K562 (cell line): ENCODE results near the gene UPF2. TPM values are rescaled to one million over a fixed set of nuclear protein-coding genes. Genes with fewer than 3 reads are reported as not detected.

Experiments used
- ATAC-seq: fragments of 200-7000 bp; cut with Tn5 transposase; 3 replicates; pipeline ENCODE4 v1.9.1; 2020; ENCODE audit warnings: moderate library complexity
- BruUV-seq: library from RNA; stranded (reverse); fragments of 400-500 nt; replicated peaks from 2 replicates; lab custom pipeline; 2021; lab: Mats Ljungman, UMichigan
- CTCF ChIA-PET: fragments of 300-600 bp; formaldehyde crosslinking; extraction: SDS; loops from one replicate; lab custom pipeline; 2021; ENCODE audit warnings: low intra/inter-chr PET ratio; lab: Yijun Ruan, JAX
- POLR2A ChIA-PET: fragments of 300-600, 350-650 bp; sonication (Branson Sonifier 250); formaldehyde crosslinking; extraction: SDS; loops from one replicate; lab custom pipeline; 2021; ENCODE audit warnings: antibody characterized with exemption, inconsistent platforms; lab: Yijun Ruan, JAX
- DNase-seq, 4 experiments: peaks; one replicate each; pipeline versions ENCODE4 v3.0.0 to v3.0.0-alpha.2; 2011 to 2018; ENCODE audit warnings: low spot score in 3 of 4, mixed read lengths in 3 of 4; ENCODE audit errors: extremely low read depth in 1 of 4
- FAIRE-seq: peaks from 2 replicates; lab custom pipeline; 2011; peaks lifted over from hg19 to GRCh38; lab: Jason Lieb, UNC
- H2AFZ ChIP-seq: 2 replicates; pipeline ENCODE4 v1.6.0; 2011; ENCODE audit warnings: low read depth, low read length, control low read depth, inconsistent platforms
- H3K27ac ChIP-seq: fragments of 200-600 bp; 3 replicates; pipeline ENCODE4 v1.8.0; 2011; ENCODE audit warnings: low read depth, mild to moderate bottlenecking, control low read depth, inconsistent platforms, low read length, moderate library complexity, mixed read lengths; ENCODE audit errors: extremely low read depth
- H3K27me3 ChIP-seq, 2 experiments: fragments of 300-600 bp in 1 of 2; 2 replicates in 1 of 2; 3 replicates in 1 of 2; pipeline versions ENCODE4 v1.6.0 to v1.8.0; 2011; ENCODE audit warnings: inconsistent platforms in 2 of 2, low read length in 2 of 2, mild to moderate bottlenecking in 1 of 2, mixed read lengths in 1 of 2, moderate library complexity in 1 of 2; ENCODE audit not compliant: control insufficient read depth in 2 of 2, insufficient read depth in 2 of 2
- H3K36me3 ChIP-seq: fragments of 300-600 bp; 3 replicates; pipeline ENCODE4 v1.8.0; 2011; ENCODE audit warnings: mild to moderate bottlenecking, low read length, inconsistent platforms; ENCODE audit not compliant: control insufficient read depth, insufficient read depth
- H3K4me1 ChIP-seq, 2 experiments: fragments of 200-600 bp in 1 of 2; replicated peaks in 1 of 2; 2 replicates in 1 of 2; 3 replicates in 1 of 2; pipeline versions ENCODE4 v1.5.1 to v1.8.0; 2011; ENCODE audit warnings: inconsistent platforms in 2 of 2, low read length in 2 of 2, mild to moderate bottlenecking in 1 of 2, mixed read lengths in 1 of 2, moderate library complexity in 1 of 2; ENCODE audit not compliant: control insufficient read depth in 2 of 2, insufficient read depth in 2 of 2
- H3K4me2 ChIP-seq: 2 replicates; pipeline ENCODE4 v1.6.1; 2011; ENCODE audit warnings: low read length, control low read depth, inconsistent platforms, mixed read lengths; ENCODE audit not compliant: insufficient read depth
- H3K4me3 ChIP-seq: fragments of 200-600 bp; sonication (generic), shearing (Covaris generic); 2 replicates; pipeline ENCODE4 v1.5.1; 2016; ENCODE audit warnings: control low read depth, inconsistent platforms
- H3K79me2 ChIP-seq: fragments of 200-600 bp; 3 replicates; pipeline ENCODE4 v1.8.0; 2011; ENCODE audit warnings: low read length, inconsistent platforms; ENCODE audit not compliant: control insufficient read depth, insufficient read depth
- H3K9ac ChIP-seq, 2 experiments: 2 replicates each; pipeline versions ENCODE4 v1.6.0 to v1.6.1; 2011; ENCODE audit warnings: low read depth in 2 of 2, low read length in 2 of 2, control low read depth in 1 of 2, inconsistent platforms in 1 of 2, mild to moderate bottlenecking in 1 of 2, mixed read lengths in 1 of 2; ENCODE audit not compliant: insufficient read depth in 1 of 2
- H3K9me1 ChIP-seq: one replicate; pipeline ENCODE4 v1.6.0; 2011; ENCODE audit warnings: inconsistent platforms, mild to moderate bottlenecking, low read length, moderate library complexity; ENCODE audit not compliant: control insufficient read depth, insufficient read depth
- H3K9me3 ChIP-seq: replicated peaks from 2 replicates; pipeline ENCODE4 v1.5.1; 2011; ENCODE audit warnings: low read depth, low read length, inconsistent platforms; ENCODE audit not compliant: control insufficient read depth, insufficient read depth
- H4K20me1 ChIP-seq: replicated peaks from 2 replicates; pipeline ENCODE4 v1.6.1; 2011; ENCODE audit warnings: low read length, inconsistent platforms, mixed read lengths; ENCODE audit not compliant: control insufficient read depth, insufficient read depth
- BMI1 ChIP-seq: fragments of 150-350 bp; IDR thresholded peaks from 2 replicates; pipeline ENCODE4 v1.6.1; 2014; ENCODE audit warnings: low read length
- CTCFL ChIP-seq: IDR thresholded peaks from 2 replicates; pipeline ENCODE4 v1.6.1; 2011; ENCODE audit warnings: borderline replicate concordance, low read depth, mild to moderate bottlenecking, moderate library complexity, low read length; ENCODE audit not compliant: insufficient read depth, poor library complexity, severe bottlenecking
- GABPA ChIP-seq: fragments of 200-800 bp; sonication (Bioruptor generic); conservative IDR thresholded peaks from 2 replicates; pipeline ENCODE4 v1.6.1; 2016; ENCODE audit warnings: low read depth, missing genetic modification characterization, missing compliant biosample characterization
- HMBOX1 ChIP-seq: sonication (generic); IDR thresholded peaks from 2 replicates; pipeline ENCODE4 v1.6.1; 2016
- MEIS2 ChIP-seq: fragments of 450-650 bp; IDR thresholded peaks from 2 replicates; pipeline ENCODE4 v1.6.1; 2014; ENCODE audit warnings: mild to moderate bottlenecking; ENCODE audit not compliant: partially characterized antibody
- MTA2 ChIP-seq: fragments of 450-650 bp; IDR thresholded peaks from 2 replicates; pipeline ENCODE4 v1.6.1; 2016; ENCODE audit warnings: low read depth
- NCOA2 ChIP-seq, 2 experiments: fragments of 450-650 bp; IDR thresholded peaks; 2 replicates each; pipeline ENCODE4 v1.6.1; 2018; ENCODE audit warnings: mild to moderate bottlenecking in 2 of 2, moderate library complexity in 1 of 2; ENCODE audit not compliant: partially characterized antibody in 2 of 2
- PBX2 ChIP-seq, 2 experiments: IDR thresholded peaks in 1 of 2; conservative IDR thresholded peaks in 1 of 2; 2 replicates each; pipeline ENCODE4 v1.6.1; 2016; ENCODE audit warnings: low read depth in 2 of 2, mild to moderate bottlenecking in 1 of 2, missing compliant biosample characterization in 1 of 2, missing genetic modification characterization in 1 of 2, moderate library complexity in 1 of 2
- SUPT5H ChIP-seq: fragments of 450-650 bp; IDR thresholded peaks from 2 replicates; pipeline ENCODE4 v1.6.1; 2016
- TEAD1 ChIP-seq, 2 experiments: fragments of 450-650 bp in 1 of 2; sonication (generic) in 1 of 2; formaldehyde crosslinking; IDR thresholded peaks; 2 replicates each; pipeline versions ENCODE4 v1.4.0 to v1.8.0; 2020 to 2022; ENCODE audit warnings: mild to moderate bottlenecking in 2 of 2, missing genetic modification reagents in 1 of 2
- ZNF12 ChIP-seq: sonication (generic); formaldehyde crosslinking; IDR thresholded peaks from 2 replicates; pipeline ENCODE4 v1.4.0; 2020; ENCODE audit warnings: mild to moderate bottlenecking, missing genetic modification reagents
- ZNF512 ChIP-seq: IDR thresholded peaks from 2 replicates; pipeline ENCODE4 v1.6.1; 2016; ENCODE audit warnings: missing genetic modification characterization, missing compliant biosample characterization
- ZNF76 ChIP-seq: fragments of 250-450 bp; sonication (Bioruptor Pico); IDR thresholded peaks from 2 replicates; pipeline ENCODE4 v1.4.0; 2020; ENCODE audit warnings: mild to moderate bottlenecking, moderate library complexity, borderline replicate concordance
- WGBS: fragments of 100-300 bp; shearing (Covaris generic); methylation state at CpG from one replicate; pipeline ENCODE4 v1.1.6; 2016; ENCODE audit warnings: low coverage, mixed read lengths; ENCODE audit not compliant: insufficient coverage; ENCODE audit errors: missing lambda C conversion rate; 5-methylcytosine and 5-hydroxymethylcytosine counted together
- in situ Hi-C: fragments of 300-500 bp; cut with MboI; formaldehyde crosslinking; loops from 4 replicates; pipeline ENCODE4 v1.15.0; 2018; ENCODE audit warnings: inconsistent platforms, mixed read lengths
- intact Hi-C: fragments of 100-400 bp; cut with micrococcal nuclease; formaldehyde crosslinking; loops from 2 replicates; pipeline ENCODE4 v1.14.2; 2022
- polyA plus RNA-seq, 8 experiments: library from polyadenylated mRNA; depleted of rRNA in 4 of 8; stranded (reverse) in 5 of 8; unstranded in 3 of 8; fragments of >200 nt; fragmentation: Nextera tagmentation in 2 of 8; fragmentation: Illumina TruSeq in 1 of 8; extraction: Ambion mirVana in 2 of 8; extraction: Trizol in 1 of 8; gene quantifications; 2 replicates each; pipeline versions ENCODE4 v1.2.1 to v1.2.3, GENCODE V29; 2011 to 2014; ENCODE audit warnings: inconsistent platforms in 1 of 8, missing spikeins in 1 of 8
- total RNA-seq, 7 experiments: library from RNA; depleted of rRNA in 6 of 7; stranded (reverse); fragments of >200 nt in 6 of 7; fragmentation: Illumina TruSeq in 2 of 7; extraction: Trizol in 2 of 7; gene quantifications; 2 replicates each; pipeline versions ENCODE4 v1.2.1 to v1.2.3, GENCODE V29; 2011 to 2021; ENCODE audit warnings: low replicate concordance in 1 of 7

The UPF2 gene
- total and polyA plus RNA-seq, 9 of the 15 experiments (the other 6 are each of a cell fraction or from before 2014, with no cell fraction given): 13.9 to 37.7 (median 23.7) TPM

GRCh38 chr10:11882646-11883375 lies 159.8 kb downstream of the UPF2 start:
- FAIRE-seq (no peak), ATAC-seq (no peak; the same call in 2 of the 3 replicates), DNase-seq (no peak)
- in situ Hi-C loops (no loop called here), intact Hi-C loops (no loop called here)
- Histone ChIP-seq H3K36me3 (peaks cover 41% of the 10 kb centered on the region; the same call in 2 of the 3 replicates), H3K79me2 (peaks cover 92% of the 10 kb centered on the region), H4K20me1 (peaks cover 11% of the 10 kb centered on the region), H3K27me3 (no peaks in the 10 kb centered on the region), H3K9me3 (no peaks in the 10 kb centered on the region), H3K4me2 (no peak overlapping the region), H3K4me1 (peaks cover 8 to 55% of the 10 kb centered on the region in 2 experiments; a peak in 4 of 5 replicates), H3K27ac (no peak overlapping the region; the same call in 2 of the 3 replicates), H3K9ac (peak overlapping the region in 1 of 2 experiments; percentile 49; a peak in 1 of 4 replicates), H3K4me3 (no peak overlapping the region), H3K9me1 (peaks cover 2% of the 10 kb centered on the region), H2AFZ (no peak overlapping the region)
- no TSS peak for BruUV-seq
- WGBS: 61% methylated on average over 14 of the region's 14 CpGs
- CTCF ChIA-PET: no interaction called here
- POLR2A ChIA-PET: interaction anchor here (0.6 to 2.0 kb wide), 6 partner anchors 9 to 26 kb away, joined by 3 to 9 read pairs (median 4); no protein-coding TSS in a partner anchor
- TF ChIP-seq TEAD1 (CRISPR knock-in tag; IDR thresholded peaks at IDR 0.05): no peak
- TF ChIP-seq HMBOX1: 0 out of 2 replicates have a peak, but pooled peaks have one; percentile 4
- TF ChIP-seq ZNF512 (tag): no peak
- no peak for TF ChIP-seq PBX2 (CRISPR knock-in tag; IDR thresholded peaks at IDR 0.05; ENCODE audit: low read depth)
- TF ChIP-seq PBX2 (tag; conservative IDR thresholded peaks at IDR 0.05; ENCODE audit: low read depth): no peak
- peak; percentile 98 for TF ChIP-seq ZNF12
- no peak for TF ChIP-seq ZNF76 (CRISPR knock-in tag)
- TF ChIP-seq MTA2: no peak
- peak; percentile 39; the same call in 1 of the 2 replicates for TF ChIP-seq GABPA
- TF ChIP-seq MEIS2: no peak
- no peak for TF ChIP-seq BMI1
- peak; percentile 42; the same call in 1 of the 2 replicates for TF ChIP-seq SUPT5H
- no peak for TF ChIP-seq NCOA2 (IDR thresholded peaks at IDR 0.05; ENCODE audit: partially characterized antibody in 2 of 2)
- TF ChIP-seq CTCFL: no peak
